ENCODE results near the gene FCER2. TPM values are rescaled to one million over a fixed set of nuclear protein-coding genes. Genes with fewer than 3 reads are reported as not detected.

FCER2 gene
- polyA plus RNA-seq, 3 donors = 1.1 to 4.1 (median 2.1) TPM

DNA sequence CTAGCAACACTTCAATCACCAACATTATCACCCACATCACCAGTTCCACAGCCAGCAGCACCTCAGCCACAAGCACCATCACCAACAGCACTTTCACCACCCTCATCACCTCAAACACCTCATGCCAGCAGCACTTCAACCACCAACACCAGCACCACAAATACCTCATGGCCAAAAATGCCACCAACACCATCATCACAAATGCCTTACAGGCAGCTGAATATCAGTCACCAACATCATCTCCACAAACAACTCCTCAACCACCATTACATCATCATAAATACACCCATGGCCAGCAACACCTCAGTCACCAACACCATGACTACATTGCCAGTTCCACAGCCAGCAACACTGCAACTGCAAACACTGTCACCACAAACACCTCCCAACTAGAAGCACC, 10.4 kb downstream of the FCER2 start:
- Mint-ChIP-seq H3K4me1 (peaks cover 24% of the 10 kb centered on the region), H3K27me3 (ENCODE audit: low read depth in 3 of 3) (peaks cover 0 to 4% (median 3%) of the 10 kb centered on the region in 3 donors), H3K36me3 (peaks cover 0 to 3% of the 10 kb centered on the region in 2 donors), H3K27ac (no peak overlapping the region), H3K4me3 (no peak overlapping the region), H3K9me3 (peaks cover 0 to 5% (median 0%) of the 10 kb centered on the region in 7 donors)
- Histone ChIP-seq H3K79me2 (ENCODE audit: insufficient read depth, low read length) (no peaks in the 10 kb centered on the region), H2AFZ (ENCODE audit: insufficient read depth, low read depth, low read length, poor library complexity, severe bottlenecking) (no peak overlapping the region), H3K9ac (ENCODE audit: insufficient read depth, low read length, poor library complexity, severe bottlenecking) (no peak overlapping the region), H3K36me3 (replicated peaks in 1 of 2; ENCODE audit: control insufficient read depth in 1 of 2, insufficient read depth in 2 of 2, low read length in 2 of 2) (no peaks in the 10 kb centered on the region), H3K4me1 (ENCODE audit: control insufficient read depth in 1 of 2, insufficient read depth in 2 of 2, low read length in 2 of 2) (peaks cover 19 to 24% of the 10 kb centered on the region in 2 donors), H3K9me3 (replicated peaks in 1 of 2; ENCODE audit: control insufficient read depth in 1 of 2, insufficient read depth in 1 of 2, low read length in 2 of 2) (no peaks in the 10 kb centered on the region), H3K27ac (ENCODE audit: low read depth in 1 of 2, low read length in 2 of 2) (no peak overlapping the region), H3K4me3 (replicated peaks in 1 of 3; ENCODE audit: low read depth in 2 of 3, low read length in 3 of 3) (no peak overlapping the region), H3K4me2 (replicated peaks; ENCODE audit: extremely low read depth, low read length, poor library complexity, severe bottlenecking) (no peak overlapping the region), H3K27me3 (ENCODE audit: control insufficient read depth in 2 of 2, insufficient read depth in 2 of 2, low read length in 2 of 2) (no peaks in the 10 kb centered on the region), H4K20me1 (ENCODE audit: insufficient read depth, low read length) (no peaks in the 10 kb centered on the region)
- no peak for DNase-seq
- TF ChIP-seq, protein P1, sequence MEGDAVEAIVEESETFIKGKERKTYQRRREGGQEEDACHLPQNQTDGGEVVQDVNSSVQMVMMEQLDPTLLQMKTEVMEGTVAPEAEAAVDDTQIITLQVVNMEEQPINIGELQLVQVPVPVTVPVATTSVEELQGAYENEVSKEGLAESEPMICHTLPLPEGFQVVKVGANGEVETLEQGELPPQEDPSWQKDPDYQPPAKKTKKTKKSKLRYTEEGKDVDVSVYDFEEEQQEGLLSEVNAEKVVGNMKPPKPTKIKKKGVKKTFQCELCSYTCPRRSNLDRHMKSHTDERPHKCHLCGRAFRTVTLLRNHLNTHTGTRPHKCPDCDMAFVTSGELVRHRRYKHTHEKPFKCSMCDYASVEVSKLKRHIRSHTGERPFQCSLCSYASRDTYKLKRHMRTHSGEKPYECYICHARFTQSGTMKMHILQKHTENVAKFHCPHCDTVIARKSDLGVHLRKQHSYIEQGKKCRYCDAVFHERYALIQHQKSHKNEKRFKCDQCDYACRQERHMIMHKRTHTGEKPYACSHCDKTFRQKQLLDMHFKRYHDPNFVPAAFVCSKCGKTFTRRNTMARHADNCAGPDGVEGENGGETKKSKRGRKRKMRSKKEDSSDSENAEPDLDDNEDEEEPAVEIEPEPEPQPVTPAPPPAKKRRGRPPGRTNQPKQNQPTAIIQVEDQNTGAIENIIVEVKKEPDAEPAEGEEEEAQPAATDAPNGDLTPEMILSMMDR (IDR thresholded peaks at IDR 0.05) = no peak
- intact Hi-C loops (cut with micrococcal nuclease) = no loop called here

GRCh38 chr19:7690779-7691258, 11.1 kb downstream of the FCER2 start:
- intact Hi-C loops (cut with micrococcal nuclease) = no loop called here
- H3K9ac ChIP-seq (ENCODE audit: insufficient read depth, low read length, poor library complexity, severe bottlenecking) = no peak overlapping the region
- no peaks in the 10 kb centered on the region for H3K79me2 ChIP-seq (ENCODE audit: insufficient read depth, low read length)
- Mint-ChIP-seq H3K27ac (no peak overlapping the region), H3K4me1 (peaks cover 29% of the 10 kb centered on the region), H3K4me3 (no peak overlapping the region), H3K27me3 (ENCODE audit: low read depth in 3 of 3) (peaks cover 3 to 7% (median 3%) of the 10 kb centered on the region in 3 donors), H3K36me3 (peaks cover 3 to 4% of the 10 kb centered on the region in 2 donors), H3K9me3 (peaks cover 0 to 5% (median 0%) of the 10 kb centered on the region in 7 donors)
- H3K9me3 ChIP-seq (replicated peaks in 1 of 2; ENCODE audit: control insufficient read depth in 1 of 2, insufficient read depth in 1 of 2, low read length in 2 of 2) = no peaks in the 10 kb centered on the region
- no peak overlapping the region for H3K4me3 ChIP-seq (replicated peaks in 1 of 3; ENCODE audit: low read depth in 2 of 3, low read length in 3 of 3)
- H3K27ac ChIP-seq (ENCODE audit: low read depth in 1 of 2, low read length in 2 of 2) = no peak overlapping the region
- no peak overlapping the region for H2AFZ ChIP-seq (ENCODE audit: insufficient read depth, low read depth, low read length, poor library complexity, severe bottlenecking)
- peaks cover 19 to 24% of the 10 kb centered on the region in 2 donors for H3K4me1 ChIP-seq (ENCODE audit: control insufficient read depth in 1 of 2, insufficient read depth in 2 of 2, low read length in 2 of 2)
- no peaks in the 10 kb centered on the region for H4K20me1 ChIP-seq (ENCODE audit: insufficient read depth, low read length)
- H3K36me3 ChIP-seq (replicated peaks in 1 of 2; ENCODE audit: control insufficient read depth in 1 of 2, insufficient read depth in 2 of 2, low read length in 2 of 2) = peaks cover 0 to under 1% of the 10 kb centered on the region in 2 donors
- DNase-seq = no peak
- H3K27me3 ChIP-seq (ENCODE audit: control insufficient read depth in 2 of 2, insufficient read depth in 2 of 2, low read length in 2 of 2) = no peaks in the 10 kb centered on the region
- no peak overlapping the region for H3K4me2 ChIP-seq (replicated peaks; ENCODE audit: extremely low read depth, low read length, poor library complexity, severe bottlenecking)
- WGBS (ENCODE audit: insufficient coverage) = 95% methylated on average over 8 of the region's 8 CpGs
- TF ChIP-seq, protein P1 (IDR thresholded peaks at IDR 0.05) = no peak
